Ishikawa (cell line): ENCODE data around the gene LUZP2.

Source experiments
- CEBPB ChIP-seq: IDR thresholded peaks from 2 replicates; pipeline ENCODE4 v1.6.1; 2012
- CREB1 ChIP-seq: IDR thresholded peaks from 2 replicates; pipeline ENCODE4 v1.6.1; 2012; ENCODE audit warnings: low read depth
- EGR1 ChIP-seq: IDR thresholded peaks from 2 replicates; pipeline ENCODE4 v1.6.1; 2012
- EP300 ChIP-seq: IDR thresholded peaks from 2 replicates; pipeline ENCODE4 v1.6.1; 2012; ENCODE audit warnings: borderline replicate concordance
- FOXM1 ChIP-seq: IDR thresholded peaks from 2 replicates; pipeline ENCODE4 v1.6.1; 2012; ENCODE audit warnings: low read depth, borderline replicate concordance
- NFIC ChIP-seq: IDR thresholded peaks from 2 replicates; pipeline ENCODE4 v1.6.1; 2012
- RAD21 ChIP-seq: IDR thresholded peaks from 2 replicates; pipeline ENCODE4 v1.6.1; 2012; ENCODE audit warnings: low read depth
- TAF1 ChIP-seq: IDR thresholded peaks from 2 replicates; pipeline ENCODE4 v1.6.1; 2012; ENCODE audit warnings: low read depth, mild to moderate bottlenecking
- TCF12 ChIP-seq: IDR thresholded peaks from 2 replicates; pipeline ENCODE4 v1.6.1; 2012; ENCODE audit warnings: low read depth
- TEAD4 ChIP-seq: IDR thresholded peaks from 2 replicates; pipeline ENCODE4 v1.6.1; 2012
- YY1 ChIP-seq: IDR thresholded peaks from 2 replicates; pipeline ENCODE4 v1.6.1; 2012; ENCODE audit warnings: low read depth
- ZBTB7A ChIP-seq: IDR thresholded peaks from 2 replicates; pipeline ENCODE4 v1.6.1; 2012; ENCODE audit warnings: low read depth
- TF ChIP-seq, protein P1 (sequence below): IDR thresholded peaks from 2 replicates; pipeline ENCODE4 v1.6.1; 2012
- TF ChIP-seq, protein P2 (sequence below): IDR thresholded peaks from 2 replicates; pipeline ENCODE4 v1.6.1; 2012; ENCODE audit warnings: low read depth, mild to moderate bottlenecking
- TF ChIP-seq, protein P3 (sequence below): IDR thresholded peaks from 2 replicates; pipeline ENCODE4 v1.6.1; 2012

Gene LUZP2

GRCh38 chr11:24516638-24517037, 19.8 kb downstream of the LUZP2 start:
- TF ChIP-seq, protein P1, sequence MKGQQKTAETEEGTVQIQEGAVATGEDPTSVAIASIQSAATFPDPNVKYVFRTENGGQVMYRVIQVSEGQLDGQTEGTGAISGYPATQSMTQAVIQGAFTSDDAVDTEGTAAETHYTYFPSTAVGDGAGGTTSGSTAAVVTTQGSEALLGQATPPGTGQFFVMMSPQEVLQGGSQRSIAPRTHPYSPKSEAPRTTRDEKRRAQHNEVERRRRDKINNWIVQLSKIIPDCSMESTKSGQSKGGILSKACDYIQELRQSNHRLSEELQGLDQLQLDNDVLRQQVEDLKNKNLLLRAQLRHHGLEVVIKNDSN = no peak
- TF ChIP-seq TEAD4 (no peak), TCF12 (no peak), NFIC (no peak), CEBPB (no peak), EP300 (no peak), TAF1 (no peak), YY1 (no peak), CREB1 (no peak), FOXM1 (no peak), RAD21 (no peak)
- TF ChIP-seq, protein P2, sequence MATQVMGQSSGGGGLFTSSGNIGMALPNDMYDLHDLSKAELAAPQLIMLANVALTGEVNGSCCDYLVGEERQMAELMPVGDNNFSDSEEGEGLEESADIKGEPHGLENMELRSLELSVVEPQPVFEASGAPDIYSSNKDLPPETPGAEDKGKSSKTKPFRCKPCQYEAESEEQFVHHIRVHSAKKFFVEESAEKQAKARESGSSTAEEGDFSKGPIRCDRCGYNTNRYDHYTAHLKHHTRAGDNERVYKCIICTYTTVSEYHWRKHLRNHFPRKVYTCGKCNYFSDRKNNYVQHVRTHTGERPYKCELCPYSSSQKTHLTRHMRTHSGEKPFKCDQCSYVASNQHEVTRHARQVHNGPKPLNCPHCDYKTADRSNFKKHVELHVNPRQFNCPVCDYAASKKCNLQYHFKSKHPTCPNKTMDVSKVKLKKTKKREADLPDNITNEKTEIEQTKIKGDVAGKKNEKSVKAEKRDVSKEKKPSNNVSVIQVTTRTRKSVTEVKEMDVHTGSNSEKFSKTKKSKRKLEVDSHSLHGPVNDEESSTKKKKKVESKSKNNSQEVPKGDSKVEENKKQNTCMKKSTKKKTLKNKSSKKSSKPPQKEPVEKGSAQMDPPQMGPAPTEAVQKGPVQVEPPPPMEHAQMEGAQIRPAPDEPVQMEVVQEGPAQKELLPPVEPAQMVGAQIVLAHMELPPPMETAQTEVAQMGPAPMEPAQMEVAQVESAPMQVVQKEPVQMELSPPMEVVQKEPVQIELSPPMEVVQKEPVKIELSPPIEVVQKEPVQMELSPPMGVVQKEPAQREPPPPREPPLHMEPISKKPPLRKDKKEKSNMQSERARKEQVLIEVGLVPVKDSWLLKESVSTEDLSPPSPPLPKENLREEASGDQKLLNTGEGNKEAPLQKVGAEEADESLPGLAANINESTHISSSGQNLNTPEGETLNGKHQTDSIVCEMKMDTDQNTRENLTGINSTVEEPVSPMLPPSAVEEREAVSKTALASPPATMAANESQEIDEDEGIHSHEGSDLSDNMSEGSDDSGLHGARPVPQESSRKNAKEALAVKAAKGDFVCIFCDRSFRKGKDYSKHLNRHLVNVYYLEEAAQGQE = no peak

GRCh38 chr11:24521601-24522000, 24.7 kb downstream of the LUZP2 start:
- no peak for TF ChIP-seq YY1
- TF ChIP-seq, protein P1 = no peak
- no peak for TF ChIP-seq FOXM1
- no peak for TF ChIP-seq NFIC
- no peak for TF ChIP-seq EP300

- TF ChIP-seq TEAD4 (no peak), CEBPB (no peak), YY1 (no peak), TAF1 (no peak), EGR1 (no peak), RAD21 (no peak), CREB1 (no peak), TCF12 (no peak), EP300 (no peak), ZBTB7A (no peak), NFIC (no peak)
- TF ChIP-seq, protein P1 = no peak
- TF ChIP-seq, protein P3, sequence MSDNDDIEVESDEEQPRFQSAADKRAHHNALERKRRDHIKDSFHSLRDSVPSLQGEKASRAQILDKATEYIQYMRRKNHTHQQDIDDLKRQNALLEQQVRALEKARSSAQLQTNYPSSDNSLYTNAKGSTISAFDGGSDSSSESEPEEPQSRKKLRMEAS = no peak
Measured at GRCh38 chr11:24524156-24524555, 27.3 kb downstream of the LUZP2 start.

GRCh38 chr11:24531528-24531927, 34.7 kb downstream of the LUZP2 start:
- no peak for TF ChIP-seq CEBPB
- TF ChIP-seq EP300 = no peak
- TF ChIP-seq NFIC = no peak
- TF ChIP-seq, protein P2 = no peak
- TF ChIP-seq, protein P1 = no peak
- no peak for TF ChIP-seq TCF12
- TF ChIP-seq FOXM1 = no peak
- TF ChIP-seq EGR1 = no peak
- TF ChIP-seq TAF1 = no peak
- TF ChIP-seq CREB1 = no peak
- no peak for TF ChIP-seq ZBTB7A
- TF ChIP-seq RAD21 = no peak
- TF ChIP-seq YY1 = no peak
- TF ChIP-seq, protein P3 = no peak
- no peak for TF ChIP-seq TEAD4

- TF ChIP-seq EP300 = no peak
- TF ChIP-seq, protein P3 = no peak
Measured at GRCh38 chr11:24543771-24544170, 46.9 kb downstream of the LUZP2 start.

GRCh38 chr11:24556693-24557092, 59.8 kb downstream of the LUZP2 start:
- TF ChIP-seq RAD21 (no peak), TCF12 (no peak), CREB1 (no peak)
- TF ChIP-seq, protein P3 = no peak
